Activated T-cell treated with anti-CD3 and anti-CD28 coated beads, Interleukin-2, amount 50 U/mL, for 72 hours (primary cell): ENCODE data around the gene WWOX. TPM values are rescaled to one million over a fixed set of nuclear protein-coding genes. Genes with fewer than 3 reads are reported as not detected.

ENCODE experiments used
- ATAC-seq, 2 donors: fragments of 150-1000 bp; cut with Tn5 transposase; replicated peaks in 1 of 2; 2 replicates each; pipeline ENCODE4 v1.10.0; 2021; ENCODE audit warnings: moderate library complexity in 2 of 2, mild to moderate bottlenecking in 1 of 2
- DNase-seq, 2 donors: peaks; one replicate each; pipeline ENCODE4 v3.0.0; 2021 to 2022; ENCODE audit warnings: mixed read lengths in 1 of 2
- H3K27ac Mint-ChIP-seq: one replicate; pipeline ENCODE4 v1.8.0; 2022; ENCODE audit warnings: mild to moderate bottlenecking, moderate library complexity, mixed read lengths
- H3K27me3 Mint-ChIP-seq: one replicate; pipeline ENCODE4 v1.8.0; 2022; ENCODE audit warnings: low read depth, mixed read lengths
- H3K36me3 Mint-ChIP-seq, 2 donors: one replicate each; pipeline ENCODE4 v1.8.0; 2022; ENCODE audit warnings: mixed read lengths in 2 of 2, mild to moderate bottlenecking in 1 of 2; ENCODE audit not compliant: insufficient read depth in 2 of 2
- H3K4me1 Mint-ChIP-seq: one replicate; pipeline ENCODE4 v1.8.0; 2022; ENCODE audit warnings: low read depth, mixed read lengths
- H3K4me3 Mint-ChIP-seq, 2 donors: one replicate each; pipeline ENCODE4 v1.8.0; 2022; ENCODE audit warnings: mild to moderate bottlenecking in 2 of 2, mixed read lengths in 2 of 2, moderate library complexity in 2 of 2
- H3K9me3 Mint-ChIP-seq, 2 donors: one replicate each; pipeline ENCODE4 v1.8.0; 2022; ENCODE audit warnings: mixed read lengths in 2 of 2
- total RNA-seq, 2 donors: library from RNA; stranded (reverse); gene quantifications; one replicate each; pipeline ENCODE4 v1.2.3, GENCODE V29; 2022

Gene WWOX
- total RNA-seq, 2 donors from 2014 or later, result 21.2 to 21.5 TPM

- no peak overlapping the region for H3K27ac Mint-ChIP-seq
- H3K36me3 Mint-ChIP-seq, result no peaks in the 10 kb centered on the region
- no peaks in the 10 kb centered on the region for H3K9me3 Mint-ChIP-seq
- DNase-seq (no peak), ATAC-seq (no peak)
- H3K27me3 Mint-ChIP-seq, result no peaks in the 10 kb centered on the region
- H3K4me1 Mint-ChIP-seq, result no peaks in the 10 kb centered on the region
- no peak overlapping the region for H3K4me3 Mint-ChIP-seq
Measured at GRCh38 chr16:79136955-79137354, 1037.5 kb downstream of the WWOX start.

GRCh38 chr16:79137426-79137939 is 1038.0 kb downstream of the WWOX start:
- ATAC-seq, result no peak
- Mint-ChIP-seq H3K9me3 (no peaks in the 10 kb centered on the region), H3K4me3 (no peak overlapping the region), H3K27me3 (no peaks in the 10 kb centered on the region), H3K4me1 (no peaks in the 10 kb centered on the region), H3K27ac (no peak overlapping the region), H3K36me3 (no peaks in the 10 kb centered on the region)
- DNase-seq, result no peak

- no peaks in the 10 kb centered on the region for H3K27me3 Mint-ChIP-seq
- H3K27ac Mint-ChIP-seq, result no peak overlapping the region
- DNase-seq (no peak), ATAC-seq (no peak)
- no peak overlapping the region for H3K4me3 Mint-ChIP-seq
- H3K9me3 Mint-ChIP-seq, result no peaks in the 10 kb centered on the region
- no peaks in the 10 kb centered on the region for H3K36me3 Mint-ChIP-seq
- H3K4me1 Mint-ChIP-seq, result no peaks in the 10 kb centered on the region
Measured at GRCh38 chr16:79139799-79140198, 1040.3 kb downstream of the WWOX start.

GRCh38 chr16:79143026-79143425 is 1043.6 kb downstream of the WWOX start:
- Mint-ChIP-seq H3K4me1 (no peaks in the 10 kb centered on the region), H3K27ac (no peak overlapping the region), H3K36me3 (no peaks in the 10 kb centered on the region), H3K4me3 (no peak overlapping the region), H3K9me3 (no peaks in the 10 kb centered on the region), H3K27me3 (no peaks in the 10 kb centered on the region)
- ATAC-seq (no peak), DNase-seq (no peak)

- Mint-ChIP-seq H3K27ac (no peak overlapping the region), H3K4me3 (no peak overlapping the region), H3K4me1 (peaks cover 12% of the 10 kb centered on the region), H3K27me3 (no peaks in the 10 kb centered on the region), H3K36me3 (no peaks in the 10 kb centered on the region), H3K9me3 (no peaks in the 10 kb centered on the region)
- ATAC-seq (no peak), DNase-seq (no peak)
Measured at GRCh38 chr16:79150151-79150550, 1050.7 kb downstream of the WWOX start.

- H3K36me3 Mint-ChIP-seq, result no peaks in the 10 kb centered on the region
- H3K27ac Mint-ChIP-seq, result no peak overlapping the region
- no peaks in the 10 kb centered on the region for H3K27me3 Mint-ChIP-seq
- no peak overlapping the region for H3K4me3 Mint-ChIP-seq
- peaks cover 15% of the 10 kb centered on the region for H3K4me1 Mint-ChIP-seq
- ATAC-seq, result no peak
- no peak for DNase-seq
- no peaks in the 10 kb centered on the region for H3K9me3 Mint-ChIP-seq
Measured at GRCh38 chr16:79150632-79151310, 1051.3 kb downstream of the WWOX start.

- ATAC-seq, result no peak
- no peak overlapping the region for H3K4me3 Mint-ChIP-seq
Measured at GRCh38 chr16:79154086-79154485, 1054.6 kb downstream of the WWOX start.

GRCh38 chr16:79155471-79155870 is 1056.0 kb downstream of the WWOX start:
- Mint-ChIP-seq H3K27ac (no peak overlapping the region), H3K4me3 (no peak overlapping the region), H3K4me1 (peaks cover 33% of the 10 kb centered on the region), H3K36me3 (no peaks in the 10 kb centered on the region), H3K9me3 (no peaks in the 10 kb centered on the region), H3K27me3 (no peaks in the 10 kb centered on the region)
- ATAC-seq (no peak), DNase-seq (no peak)

More at GRCh38 chr16:79154086-79154485, 1054.6 kb downstream of the WWOX start:
- DNase-seq, result no peak
- Mint-ChIP-seq H3K27me3 (no peaks in the 10 kb centered on the region), H3K36me3 (no peaks in the 10 kb centered on the region), H3K9me3 (no peaks in the 10 kb centered on the region), H3K27ac (no peak overlapping the region), H3K4me1 (peaks cover 38% of the 10 kb centered on the region)

- H3K27ac Mint-ChIP-seq, result no peak overlapping the region
- no peaks in the 10 kb centered on the region for H3K9me3 Mint-ChIP-seq
- no peaks in the 10 kb centered on the region for H3K36me3 Mint-ChIP-seq
- peak; percentile 69 to 79 for ATAC-seq
- no peak for DNase-seq
- peaks cover 31% of the 10 kb centered on the region for H3K4me1 Mint-ChIP-seq
- no peak overlapping the region for H3K4me3 Mint-ChIP-seq
- H3K27me3 Mint-ChIP-seq, result no peaks in the 10 kb centered on the region
Measured at GRCh38 chr16:79155904-79156303, 1056.5 kb downstream of the WWOX start.

- Mint-ChIP-seq H3K9me3 (no peaks in the 10 kb centered on the region), H3K27ac (peak overlapping the region; percentile 95), H3K4me1 (peaks cover 27% of the 10 kb centered on the region), H3K27me3 (no peaks in the 10 kb centered on the region), H3K36me3 (no peaks in the 10 kb centered on the region), H3K4me3 (peak overlapping the region in 1 of 2 donors; percentile 25)
- DNase-seq (no peak), ATAC-seq (no peak)
Measured at GRCh38 chr16:79156761-79157160, 1057.3 kb downstream of the WWOX start.

GRCh38 chr16:79158337-79158736 is 1058.9 kb downstream of the WWOX start:
- no peaks in the 10 kb centered on the region for H3K27me3 Mint-ChIP-seq
- H3K4me3 Mint-ChIP-seq, result no peak overlapping the region
- no peak for ATAC-seq
- no peaks in the 10 kb centered on the region for H3K36me3 Mint-ChIP-seq
- peaks cover 31% of the 10 kb centered on the region for H3K4me1 Mint-ChIP-seq
- H3K27ac Mint-ChIP-seq, result no peak overlapping the region
- DNase-seq, result no peak
- no peaks in the 10 kb centered on the region for H3K9me3 Mint-ChIP-seq

- H3K4me1 Mint-ChIP-seq, result peaks cover 41% of the 10 kb centered on the region
- ATAC-seq, result no peak
- DNase-seq, result no peak
- no peaks in the 10 kb centered on the region for H3K27me3 Mint-ChIP-seq
- H3K4me3 Mint-ChIP-seq, result no peak overlapping the region
- H3K27ac Mint-ChIP-seq, result no peak overlapping the region
- no peaks in the 10 kb centered on the region for H3K9me3 Mint-ChIP-seq
- H3K36me3 Mint-ChIP-seq, result no peaks in the 10 kb centered on the region
Measured at GRCh38 chr16:79159261-79160049, 1060.0 kb downstream of the WWOX start.

- Mint-ChIP-seq H3K27me3 (no peaks in the 10 kb centered on the region), H3K27ac (no peak overlapping the region), H3K9me3 (peaks cover 2 to 4% of the 10 kb centered on the region in 2 donors), H3K4me3 (peak overlapping the region in 1 of 2 donors; percentile 38), H3K36me3 (peaks cover 3% of the 10 kb centered on the region in 2 donors), H3K4me1 (peaks cover 17% of the 10 kb centered on the region)
- no peak for DNase-seq
- ATAC-seq, result no peak
Measured at GRCh38 chr16:79162977-79163376, 1063.5 kb downstream of the WWOX start.
